SK-N-SH treated with all-trans-retinoic acid at 6 μM for 48 hours (cell line): ENCODE results near the gene MAN1A1.
"Not testable (repeated sequence)": the region's sequence is repeated elsewhere in the genome, so short reads cannot be mapped to it uniquely, and the experiment has no call there.

Source experiments
- ATAC-seq: fragments of 200-7000 bp; cut with Tn5 transposase; 3 replicates; pipeline ENCODE4 v1.9.1; 2020; ENCODE audit warnings: mild to moderate bottlenecking, moderate library complexity
- BACH2 ChIP-seq: fragments of 250-450 bp; sonication (Bioruptor Pico); IDR thresholded peaks from 2 replicates; pipeline ENCODE4 v1.9.0; 2021; ENCODE audit warnings: mild to moderate bottlenecking, borderline replicate concordance
- CSDC2 ChIP-seq: fragments of 250-450 bp; sonication (Bioruptor Pico); IDR thresholded peaks from 2 replicates; pipeline ENCODE4 v1.5.0; 2020; ENCODE audit warnings: mild to moderate bottlenecking, moderate library complexity
- ESRRG ChIP-seq: fragments of 250-450 bp; sonication (Bioruptor Pico); IDR thresholded peaks from 2 replicates; pipeline ENCODE4 v1.6.1; 2021; ENCODE audit warnings: mild to moderate bottlenecking
- GLIS3 ChIP-seq: fragments of 250-450 bp; sonication (Bioruptor Pico); IDR thresholded peaks from 2 replicates; pipeline ENCODE4 v1.5.0; 2020; ENCODE audit warnings: mild to moderate bottlenecking, moderate library complexity
- ISL1 ChIP-seq: fragments of 250-450 bp; sonication (Bioruptor Pico); IDR thresholded peaks from 2 replicates; pipeline ENCODE4 v2.1.2; 2022; ENCODE audit warnings: mild to moderate bottlenecking, moderate library complexity
- OSR1 ChIP-seq: fragments of 250-450 bp; sonication (Bioruptor Pico); IDR thresholded peaks from 2 replicates; pipeline ENCODE4 v1.8.0; 2022; ENCODE audit warnings: moderate library complexity, mild to moderate bottlenecking, inconsistent platforms
- PPARA ChIP-seq: fragments of 250-450 bp; sonication (Bioruptor Pico); IDR thresholded peaks from 2 replicates; pipeline ENCODE4 v1.5.0; 2020; ENCODE audit warnings: mild to moderate bottlenecking, borderline replicate concordance
- RARB ChIP-seq: fragments of 250-450 bp; sonication (Bioruptor Pico); IDR thresholded peaks from 2 replicates; pipeline ENCODE4 v1.8.0; 2021; ENCODE audit warnings: mild to moderate bottlenecking, moderate library complexity
- SNAI2 ChIP-seq: fragments of 250-450 bp; sonication (Bioruptor Pico); IDR thresholded peaks from 2 replicates; pipeline ENCODE4 v1.5.0; 2020; ENCODE audit warnings: mild to moderate bottlenecking, moderate library complexity
- TCF4 ChIP-seq: fragments of 250-450 bp; sonication (Bioruptor Pico); IDR thresholded peaks from 2 replicates; pipeline ENCODE4 v1.8.0; 2021; ENCODE audit warnings: mild to moderate bottlenecking, moderate library complexity, borderline replicate concordance
- TOX ChIP-seq: fragments of 250-450 bp; sonication (Bioruptor Pico); IDR thresholded peaks from 2 replicates; pipeline ENCODE4 v1.8.0; 2021; ENCODE audit warnings: mild to moderate bottlenecking, moderate library complexity, borderline replicate concordance
- ZC3H10 ChIP-seq: fragments of 250-450 bp; sonication (Bioruptor Pico); IDR thresholded peaks from 2 replicates; pipeline ENCODE4 v1.5.1; 2021; ENCODE audit warnings: mild to moderate bottlenecking, moderate library complexity
- ZFP3 ChIP-seq: fragments of 250-450 bp; sonication (Bioruptor Pico); IDR thresholded peaks from 2 replicates; pipeline ENCODE4 v1.5.0; 2020; ENCODE audit warnings: mild to moderate bottlenecking, moderate library complexity
- ZFP30 ChIP-seq: fragments of 450-650 bp; formaldehyde crosslinking; IDR thresholded peaks from 2 replicates; pipeline ENCODE4 v1.5.0; 2022; ENCODE audit warnings: mild to moderate bottlenecking, moderate library complexity
- ZNF565 ChIP-seq: fragments of 450-650 bp; formaldehyde crosslinking; conservative IDR thresholded peaks from 2 replicates; pipeline ENCODE4 v1.5.0; 2020; ENCODE audit warnings: low read depth, mild to moderate bottlenecking, moderate library complexity
- ZNF70 ChIP-seq: fragments of 450-650 bp; formaldehyde crosslinking; IDR thresholded peaks from 2 replicates; pipeline ENCODE4 v1.5.0; 2020; ENCODE audit warnings: mild to moderate bottlenecking, moderate library complexity
- ZNF8 ChIP-seq: fragments of 450-650 bp; formaldehyde crosslinking; IDR thresholded peaks from 2 replicates; pipeline ENCODE4 v1.5.0; 2020; ENCODE audit warnings: mild to moderate bottlenecking, moderate library complexity
- TF ChIP-seq, protein P1 (sequence below): fragments of 250-450 bp; sonication (Bioruptor Pico); IDR thresholded peaks from 2 replicates; pipeline ENCODE4 v1.5.1; 2020; ENCODE audit warnings: low read depth, mild to moderate bottlenecking, moderate library complexity
- TF ChIP-seq, protein P2 (sequence below): fragments of 250-450 bp; sonication (Bioruptor Pico); IDR thresholded peaks from 2 replicates; pipeline ENCODE4 v1.5.0; 2020; ENCODE audit warnings: mild to moderate bottlenecking, moderate library complexity
- TF ChIP-seq, protein P3 (sequence below): fragments of 250-450 bp; sonication (Bioruptor Pico); IDR thresholded peaks from 2 replicates; pipeline ENCODE4 v1.8.0; 2021; ENCODE audit warnings: low read depth, mild to moderate bottlenecking, moderate library complexity, borderline replicate concordance
- TF ChIP-seq, protein P4 (sequence below): fragments of 250-450 bp; sonication (Bioruptor Pico); IDR thresholded peaks from 2 replicates; pipeline ENCODE4 v1.5.1; 2021; ENCODE audit warnings: mild to moderate bottlenecking, moderate library complexity

The MAN1A1 gene

DNA sequence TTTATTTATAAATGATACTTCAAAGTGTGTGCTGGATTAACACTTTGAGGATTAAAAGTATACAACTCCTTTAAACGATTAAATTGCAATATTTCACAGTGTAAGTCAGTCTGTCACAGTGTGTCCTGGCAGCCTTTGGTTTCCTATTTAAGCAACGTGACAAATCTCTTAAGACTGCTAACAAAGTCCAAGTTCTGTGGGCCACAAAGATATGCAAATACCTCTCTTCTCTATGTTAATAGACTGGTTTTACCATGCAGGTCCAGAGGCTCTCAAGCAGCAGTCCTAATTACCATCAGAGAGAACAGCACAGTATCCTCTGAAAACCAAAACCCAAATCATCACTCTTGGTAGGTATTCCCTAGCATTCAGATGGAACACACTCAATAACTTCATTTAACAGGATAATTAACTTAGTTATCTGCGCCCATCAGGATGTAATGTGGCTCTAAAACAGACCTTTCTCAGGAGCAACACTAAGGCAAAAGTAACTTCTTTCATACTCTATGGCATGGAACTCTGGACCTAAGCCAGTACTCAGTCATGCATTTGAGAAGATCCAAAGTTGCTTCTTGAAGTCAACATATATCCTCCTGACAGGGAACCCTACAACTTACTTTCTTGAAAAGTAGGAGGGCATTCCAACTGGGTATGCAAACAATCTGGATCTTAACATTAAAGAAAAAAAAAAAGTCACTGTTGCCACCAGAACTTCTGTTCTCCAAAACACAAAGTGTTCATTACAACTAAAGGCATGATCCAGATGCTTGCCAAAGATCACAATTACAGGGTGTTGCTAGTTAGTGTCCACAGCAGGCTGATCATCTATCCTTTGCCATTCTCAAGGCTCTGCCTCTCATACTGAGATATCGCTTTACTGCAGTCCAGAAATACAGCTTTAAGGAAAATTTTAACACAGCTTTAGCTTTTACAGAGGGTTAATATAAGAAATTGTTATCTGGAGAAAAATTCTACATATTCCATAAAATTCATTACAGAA lies 53.2 kb downstream of the MAN1A1 start:
- no peak for TF ChIP-seq ZNF565 (CRISPR knock-in tag)
- no peak for TF ChIP-seq TCF4 (CRISPR knock-in tag)
- no peak for TF ChIP-seq BACH2 (CRISPR knock-in tag)
- no peak for TF ChIP-seq ZNF8 (CRISPR knock-in tag)
- no peak for TF ChIP-seq OSR1 (CRISPR knock-in tag)
- TF ChIP-seq, protein P1, sequence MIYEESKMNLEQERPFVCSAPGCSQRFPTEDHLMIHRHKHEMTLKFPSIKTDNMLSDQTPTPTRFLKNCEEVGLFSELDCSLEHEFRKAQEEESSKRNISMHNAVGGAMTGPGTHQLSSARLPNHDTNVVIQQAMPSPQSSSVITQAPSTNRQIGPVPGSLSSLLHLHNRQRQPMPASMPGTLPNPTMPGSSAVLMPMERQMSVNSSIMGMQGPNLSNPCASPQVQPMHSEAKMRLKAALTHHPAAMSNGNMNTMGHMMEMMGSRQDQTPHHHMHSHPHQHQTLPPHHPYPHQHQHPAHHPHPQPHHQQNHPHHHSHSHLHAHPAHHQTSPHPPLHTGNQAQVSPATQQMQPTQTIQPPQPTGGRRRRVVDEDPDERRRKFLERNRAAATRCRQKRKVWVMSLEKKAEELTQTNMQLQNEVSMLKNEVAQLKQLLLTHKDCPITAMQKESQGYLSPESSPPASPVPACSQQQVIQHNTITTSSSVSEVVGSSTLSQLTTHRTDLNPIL (CRISPR knock-in tag), result no peak
- TF ChIP-seq RARB (CRISPR knock-in tag), result no peak
- TF ChIP-seq ZFP30, result no peak
- no peak for TF ChIP-seq ZFP3 (CRISPR knock-in tag)
- TF ChIP-seq, protein P2, sequence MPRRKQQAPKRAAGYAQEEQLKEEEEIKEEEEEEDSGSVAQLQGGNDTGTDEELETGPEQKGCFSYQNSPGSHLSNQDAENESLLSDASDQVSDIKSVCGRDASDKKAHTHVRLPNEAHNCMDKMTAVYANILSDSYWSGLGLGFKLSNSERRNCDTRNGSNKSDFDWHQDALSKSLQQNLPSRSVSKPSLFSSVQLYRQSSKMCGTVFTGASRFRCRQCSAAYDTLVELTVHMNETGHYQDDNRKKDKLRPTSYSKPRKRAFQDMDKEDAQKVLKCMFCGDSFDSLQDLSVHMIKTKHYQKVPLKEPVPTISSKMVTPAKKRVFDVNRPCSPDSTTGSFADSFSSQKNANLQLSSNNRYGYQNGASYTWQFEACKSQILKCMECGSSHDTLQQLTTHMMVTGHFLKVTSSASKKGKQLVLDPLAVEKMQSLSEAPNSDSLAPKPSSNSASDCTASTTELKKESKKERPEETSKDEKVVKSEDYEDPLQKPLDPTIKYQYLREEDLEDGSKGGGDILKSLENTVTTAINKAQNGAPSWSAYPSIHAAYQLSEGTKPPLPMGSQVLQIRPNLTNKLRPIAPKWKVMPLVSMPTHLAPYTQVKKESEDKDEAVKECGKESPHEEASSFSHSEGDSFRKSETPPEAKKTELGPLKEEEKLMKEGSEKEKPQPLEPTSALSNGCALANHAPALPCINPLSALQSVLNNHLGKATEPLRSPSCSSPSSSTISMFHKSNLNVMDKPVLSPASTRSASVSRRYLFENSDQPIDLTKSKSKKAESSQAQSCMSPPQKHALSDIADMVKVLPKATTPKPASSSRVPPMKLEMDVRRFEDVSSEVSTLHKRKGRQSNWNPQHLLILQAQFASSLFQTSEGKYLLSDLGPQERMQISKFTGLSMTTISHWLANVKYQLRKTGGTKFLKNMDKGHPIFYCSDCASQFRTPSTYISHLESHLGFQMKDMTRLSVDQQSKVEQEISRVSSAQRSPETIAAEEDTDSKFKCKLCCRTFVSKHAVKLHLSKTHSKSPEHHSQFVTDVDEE, result no peak
- TF ChIP-seq PPARA (CRISPR knock-in tag), result no peak
- TF ChIP-seq SNAI2 (CRISPR knock-in tag), result no peak
- no peak for TF ChIP-seq ZNF70
- no peak for TF ChIP-seq TOX (CRISPR knock-in tag)
- TF ChIP-seq, protein P3, sequence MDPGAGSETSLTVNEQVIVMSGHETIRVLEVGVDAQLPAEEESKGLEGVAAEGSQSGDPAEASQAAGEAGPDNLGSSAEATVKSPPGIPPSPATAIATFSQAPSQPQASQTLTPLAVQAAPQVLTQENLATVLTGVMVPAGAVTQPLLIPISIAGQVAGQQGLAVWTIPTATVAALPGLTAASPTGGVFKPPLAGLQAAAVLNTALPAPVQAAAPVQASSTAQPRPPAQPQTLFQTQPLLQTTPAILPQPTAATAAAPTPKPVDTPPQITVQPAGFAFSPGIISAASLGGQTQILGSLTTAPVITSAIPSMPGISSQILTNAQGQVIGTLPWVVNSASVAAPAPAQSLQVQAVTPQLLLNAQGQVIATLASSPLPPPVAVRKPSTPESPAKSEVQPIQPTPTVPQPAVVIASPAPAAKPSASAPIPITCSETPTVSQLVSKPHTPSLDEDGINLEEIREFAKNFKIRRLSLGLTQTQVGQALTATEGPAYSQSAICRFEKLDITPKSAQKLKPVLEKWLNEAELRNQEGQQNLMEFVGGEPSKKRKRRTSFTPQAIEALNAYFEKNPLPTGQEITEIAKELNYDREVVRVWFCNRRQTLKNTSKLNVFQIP, result no peak
- no peak for TF ChIP-seq ESRRG
- TF ChIP-seq GLIS3 (CRISPR knock-in tag), result no peak
- TF ChIP-seq ISL1 (CRISPR knock-in tag), result no peak
- ATAC-seq, result no peak

DNA sequence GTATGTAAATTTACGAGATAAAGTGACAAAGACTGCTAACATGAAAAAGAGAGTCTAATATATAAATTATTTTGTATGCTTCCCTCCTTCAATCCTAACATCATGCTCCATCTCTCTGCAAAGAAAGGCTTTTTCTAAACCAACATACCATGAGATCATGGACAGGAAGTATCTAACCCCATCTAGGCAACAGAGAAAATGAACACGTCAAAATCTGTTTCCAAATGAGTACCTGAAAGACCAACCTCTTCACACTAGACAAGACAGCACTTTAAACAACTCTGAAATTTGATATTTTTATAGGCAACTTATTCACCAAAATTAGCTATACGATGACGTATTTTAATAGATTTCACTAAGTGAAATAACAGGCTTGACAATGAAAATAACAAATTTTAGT lies 54.6 kb downstream of the MAN1A1 start:
- TF ChIP-seq, protein P4, sequence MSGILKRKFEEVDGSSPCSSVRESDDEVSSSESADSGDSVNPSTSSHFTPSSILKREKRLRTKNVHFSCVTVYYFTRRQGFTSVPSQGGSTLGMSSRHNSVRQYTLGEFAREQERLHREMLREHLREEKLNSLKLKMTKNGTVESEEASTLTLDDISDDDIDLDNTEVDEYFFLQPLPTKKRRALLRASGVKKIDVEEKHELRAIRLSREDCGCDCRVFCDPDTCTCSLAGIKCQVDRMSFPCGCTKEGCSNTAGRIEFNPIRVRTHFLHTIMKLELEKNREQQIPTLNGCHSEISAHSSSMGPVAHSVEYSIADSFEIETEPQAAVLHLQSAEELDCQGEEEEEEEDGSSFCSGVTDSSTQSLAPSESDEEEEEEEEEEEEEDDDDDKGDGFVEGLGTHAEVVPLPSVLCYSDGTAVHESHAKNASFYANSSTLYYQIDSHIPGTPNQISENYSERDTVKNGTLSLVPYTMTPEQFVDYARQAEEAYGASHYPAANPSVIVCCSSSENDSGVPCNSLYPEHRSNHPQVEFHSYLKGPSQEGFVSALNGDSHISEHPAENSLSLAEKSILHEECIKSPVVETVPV (CRISPR knock-in tag), result no peak
- TF ChIP-seq ZNF8 (CRISPR knock-in tag) (no peak), ZFP3 (CRISPR knock-in tag) (no peak), GLIS3 (CRISPR knock-in tag) (no peak), ZNF70 (no peak), ZC3H10 (no peak), CSDC2 (no peak), ZNF565 (CRISPR knock-in tag) (no peak), ISL1 (CRISPR knock-in tag) (no peak)
- TF ChIP-seq, all 23 proteins: peak for 0
- no peak for ATAC-seq

DNA sequence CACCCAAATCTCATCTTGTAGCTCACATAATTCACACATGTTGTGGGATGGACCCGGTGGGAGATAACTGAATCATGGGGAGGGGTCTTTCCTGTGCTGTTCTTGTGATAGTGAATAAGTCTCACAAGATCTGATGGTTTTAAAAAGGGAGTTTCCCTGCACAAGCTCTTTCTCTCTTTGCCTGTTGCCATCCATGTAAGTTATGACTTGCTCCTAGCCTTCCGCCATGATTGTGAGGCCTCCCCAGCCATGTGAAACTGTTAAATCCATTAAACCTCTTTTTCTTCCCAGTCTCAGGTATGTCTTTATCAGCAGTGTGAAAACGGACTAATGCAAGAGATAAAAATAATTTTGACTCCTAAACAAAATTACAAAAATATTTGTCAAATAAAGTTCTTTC lies 58.5 kb downstream of the MAN1A1 start:
- not testable (repeated sequence) for ATAC-seq

DNA sequence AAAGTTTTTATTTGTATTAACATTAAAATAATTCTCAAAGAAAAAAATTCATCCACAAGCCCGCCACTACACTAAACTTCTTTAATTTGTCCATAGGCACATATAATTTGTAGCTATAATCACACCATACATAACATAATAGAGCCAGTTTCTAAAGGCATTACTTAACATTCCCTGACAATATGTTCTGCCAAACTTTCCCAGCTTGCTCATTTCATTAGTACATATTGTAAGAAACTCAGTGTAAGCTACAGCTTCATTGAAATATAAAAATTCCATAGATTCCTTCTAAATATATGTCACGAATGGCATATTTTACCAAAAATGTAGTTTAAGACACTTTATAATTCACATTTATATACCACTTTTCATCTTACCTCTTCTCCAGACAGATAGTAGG lies 59.3 kb downstream of the MAN1A1 start:
- no peak for ATAC-seq
- TF ChIP-seq, protein P1 (CRISPR knock-in tag), result no peak
- TF ChIP-seq OSR1 (CRISPR knock-in tag) (no peak), ISL1 (CRISPR knock-in tag) (no peak), ZC3H10 (no peak), GLIS3 (CRISPR knock-in tag) (no peak), BACH2 (CRISPR knock-in tag) (no peak), TCF4 (CRISPR knock-in tag) (no peak), ZNF8 (CRISPR knock-in tag) (no peak), TOX (CRISPR knock-in tag) (no peak), ZFP30 (no peak), PPARA (CRISPR knock-in tag) (no peak), CSDC2 (no peak)
- TF ChIP-seq, protein P3, result no peak
- TF ChIP-seq, all 23 proteins: peak for 0
